Adrenal gland (tissue), 12 donors: Measurements from ENCODE around the gene RSU1. TPM values are rescaled to one million over a fixed set of nuclear protein-coding genes. Genes with fewer than 3 reads are reported as not detected.
A peak's percentile ranks its signal among the peaks of the same experiment; 100 is the strongest.

Experiments
- DNase-seq, 7 donors: peaks; one replicate each; pipeline ENCODE4 v3.0.0-alpha.2; 2019 to 2020
- H3K27ac ChIP-seq, 5 donors: fragments of 200-600 bp; sonication (generic) in 4 of 5; 1 replicate in 3 of 5; 2 replicates in 2 of 5; pipeline versions ENCODE4 v1.5.1 to v1.8.0; 2016 to 2020; ENCODE audit warnings: mild to moderate bottlenecking in 1 of 5
- H3K27me3 ChIP-seq: fragments of 200-600 bp; 2 replicates; pipeline ENCODE4 v1.8.0; 2021
- H3K36me3 ChIP-seq, 2 donors: fragments of 200-600 bp; replicated peaks in 1 of 2; 1 replicate in 1 of 2; 2 replicates in 1 of 2; pipeline versions ENCODE4 v1.5.1 to v1.8.0; 2018 to 2022
- H3K4me1 ChIP-seq, 2 donors: fragments of 200-600 bp; replicated peaks in 1 of 2; 1 replicate in 1 of 2; 2 replicates in 1 of 2; pipeline versions ENCODE4 v1.5.1 to v1.8.0; 2018 to 2021
- H3K4me3 ChIP-seq, 4 donors: fragments of 200-600 bp; sonication (generic) in 3 of 4; one replicate each; pipeline ENCODE4 v1.5.1; 2016 to 2018
- H3K9me3 ChIP-seq, 3 donors: fragments of 200-600 bp; sonication (generic) in 1 of 3; replicated peaks in 1 of 3; 1 replicate in 2 of 3; 2 replicates in 1 of 3; pipeline versions ENCODE4 v1.5.1 to v1.8.0; 2016 to 2021
- CTCF ChIP-seq, 6 experiments: fragments of 450-650 bp in 4 of 6; fragments of 200-600 bp in 2 of 6; sonication (generic) in 1 of 6; IDR thresholded peaks; 1 replicate in 5 of 6; 2 replicates in 1 of 6; pipeline versions ENCODE4 v1.5.1 to v1.8.0; 2016 to 2021; ENCODE audit warnings: antibody characterized with exemption in 6 of 6, mild to moderate bottlenecking in 2 of 6, moderate library complexity in 1 of 6
- POLR2A ChIP-seq, 2 donors: fragments of 450-650 bp; IDR thresholded peaks; one replicate each; pipeline ENCODE4 v1.6.1; 2017; ENCODE audit warnings: antibody characterized with exemption in 2 of 2, mild to moderate bottlenecking in 2 of 2, moderate library complexity in 1 of 2
- WGBS, 4 donors: extraction: QIAGEN DNeasy Blood & Tissue Kit in 2 of 4; methylation state at CpG; one replicate each; pipeline versions ENCODE4 v1.1.5 to v1.1.7; 2013 to 2017; 5-methylcytosine and 5-hydroxymethylcytosine counted together
- intact Hi-C, 2 donors: fragments of 100-400 bp; cut with DNase I; formaldehyde crosslinking; loops; one replicate each; pipeline versions ENCODE4 v1.14.1 to v1.15.0; 2022 to 2023
- polyA plus RNA-seq, 3 donors: library from polyadenylated mRNA; stranded (reverse); fragments of 200-250 nt in 2 of 3; fragments of 350-450 nt in 1 of 3; fragmentation: Illumina TruSeq in 1 of 3; extraction: RNeasy Lipid Tissue Mini Kit (QIAGEN cat#74804) in 1 of 3; gene quantifications; one replicate each; pipeline ENCODE4 v1.2.3, GENCODE V29; 2013 to 2014
- total RNA-seq, 9 donors: library from RNA; depleted of rRNA in 4 of 9; stranded (reverse); fragments of >200 nt in 4 of 9; fragments of 120-200 nt in 1 of 9; fragmentation: NEBNext Ultra II Directional in 1 of 9; extraction: Animal tissue kit (Norgen Biotek cat#: 25700) in 1 of 9; gene quantifications; one replicate each; pipeline versions ENCODE4 v1.1.0 to v1.2.4, GENCODE V29; 2013 to 2023
- donor health status: healthy with polysubstance abuse.
- donor health status: Bipolar disorder and iron deficiency.
- donor health status: DM: yes; HTN: yes; CAD: no.
- donor health status: DM: no; HTN: no; CAD: no.
- donor health status: DM: no; HTN: no; CAD: no.
- donor health status: DM: yes; HTN: yes; CAD: no.

The RSU1 gene
- total and polyA plus RNA-seq, 12 donors = 15.6 to 96.8 (median 41.7) TPM

GRCh38 chr10:16809074-16809718, 8.0 kb downstream of the RSU1 start:
- Histone ChIP-seq H3K4me1 (no peaks in the 10 kb centered on the region), H3K36me3 (no peaks in the 10 kb centered on the region), H3K27ac (no peak overlapping the region), H3K4me3 (no peak overlapping the region), H3K9me3 (no peaks in the 10 kb centered on the region), H3K27me3 (no peaks in the 10 kb centered on the region)
- WGBS, 4 donors = 54 to 93% (median 77%) methylated on average over 6 of the region's 6 CpGs
- TF ChIP-seq CTCF (IDR thresholded peaks at IDR 0.05) (peak in 5 of 6 experiments; percentile 29 to 47 (median 42)), POLR2A (IDR thresholded peaks at IDR 0.05) (no peak)
- DNase-seq = peak in 5 of 7 donors; percentile 29 to 66 (median 48)
- intact Hi-C loops = no loop called here

- intact Hi-C loops = no loop called here
- DNase-seq = no peak
- WGBS, 4 donors = 85 to 99% (median 94%) methylated on average over 4 of the region's 4 CpGs
- no peaks in the 10 kb centered on the region for H3K36me3 ChIP-seq
- TF ChIP-seq POLR2A (IDR thresholded peaks at IDR 0.05) (no peak), CTCF (IDR thresholded peaks at IDR 0.05) (no peak)
- no peaks in the 10 kb centered on the region for H3K27me3 ChIP-seq
- no peak overlapping the region for H3K27ac ChIP-seq
- no peaks in the 10 kb centered on the region for H3K4me1 ChIP-seq
- no peaks in the 10 kb centered on the region for H3K9me3 ChIP-seq
- H3K4me3 ChIP-seq = no peak overlapping the region
These were observed 13.1 kb downstream of the RSU1 start for GRCh38 chr10:16804123-16804522.

GRCh38 chr10:16803464-16803863, 13.8 kb downstream of the RSU1 start:
- H3K36me3 ChIP-seq = no peaks in the 10 kb centered on the region
- H3K9me3 ChIP-seq = no peaks in the 10 kb centered on the region
- H3K27me3 ChIP-seq = no peaks in the 10 kb centered on the region
- WGBS, 4 donors = 59 to 72% (median 68%) methylated on average over 2 of the region's 2 CpGs
- H3K4me3 ChIP-seq = no peak overlapping the region
- no peak for TF ChIP-seq POLR2A (IDR thresholded peaks at IDR 0.05)
- no peak overlapping the region for H3K27ac ChIP-seq
- intact Hi-C loops = no loop called here
- no peaks in the 10 kb centered on the region for H3K4me1 ChIP-seq
- DNase-seq = no peak

GRCh38 chr10:16799621-16800020, 17.6 kb downstream of the RSU1 start:
- no peaks in the 10 kb centered on the region for H3K4me1 ChIP-seq
- no peaks in the 10 kb centered on the region for H3K27me3 ChIP-seq
- WGBS, 4 donors = 70 to 80% (median 78%) methylated on average over 8 of the region's 8 CpGs
- no peaks in the 10 kb centered on the region for H3K36me3 ChIP-seq
- no peak for DNase-seq
- no peaks in the 10 kb centered on the region for H3K9me3 ChIP-seq
- H3K27ac ChIP-seq = no peak overlapping the region
- intact Hi-C loops = no loop called here
- no peak overlapping the region for H3K4me3 ChIP-seq
- TF ChIP-seq POLR2A (IDR thresholded peaks at IDR 0.05) = no peak
- TF ChIP-seq CTCF (IDR thresholded peaks at IDR 0.05) = no peak

- H3K36me3 ChIP-seq = no peaks in the 10 kb centered on the region
- H3K27ac ChIP-seq = no peak overlapping the region
- no peaks in the 10 kb centered on the region for H3K9me3 ChIP-seq
- no peak overlapping the region for H3K4me3 ChIP-seq
- H3K27me3 ChIP-seq = no peaks in the 10 kb centered on the region
- TF ChIP-seq POLR2A (IDR thresholded peaks at IDR 0.05) = no peak
- TF ChIP-seq CTCF (IDR thresholded peaks at IDR 0.05) = no peak
- intact Hi-C loops = no loop called here
- DNase-seq = no peak
- no peaks in the 10 kb centered on the region for H3K4me1 ChIP-seq
- WGBS, 4 donors = 95 to 97% (median 95%) methylated on average over 5 of the region's 5 CpGs
These were observed 18.7 kb downstream of the RSU1 start for GRCh38 chr10:16798571-16798970.
